Prostate gland (tissue), 2 donors: ENCODE data around the gene CDC42BPA. TPM values are rescaled to one million over a fixed set of nuclear protein-coding genes. Genes with fewer than 3 reads are reported as not detected.

ENCODE experiments used
- DNase-seq: peaks from one replicate; pipeline ENCODE4 v3.0.0-alpha.2; 2019; ENCODE audit warnings: low spot score
- H3K27ac ChIP-seq, 2 donors: fragments of 200-600 bp; sonication (generic); 2 replicates each; pipeline ENCODE4 v1.5.1; 2017 to 2019
- H3K27me3 ChIP-seq: fragments of 200-600 bp; sonication (generic); replicated peaks from 2 replicates; pipeline ENCODE4 v1.5.1; 2019; ENCODE audit not compliant: insufficient read depth
- H3K36me3 ChIP-seq, 2 donors: fragments of 200-600 bp; sonication (generic); 1 replicate in 1 of 2; 2 replicates in 1 of 2; pipeline versions ENCODE4 v1.5.1 to v1.8.1; 2017 to 2019
- H3K4me1 ChIP-seq: fragments of 200-600 bp; sonication (generic); replicated peaks from 2 replicates; pipeline ENCODE4 v1.5.1; 2019
- H3K4me3 ChIP-seq, 2 donors: fragments of 200-600 bp; sonication (generic); 2 replicates each; pipeline ENCODE4 v1.5.1; 2017 to 2019
- H3K9me3 ChIP-seq: fragments of 200-600 bp; sonication (generic); 2 replicates; pipeline ENCODE4 v1.5.1; 2017
- POLR2A ChIP-seq: fragments of 450-650 bp; IDR thresholded peaks from one replicate; pipeline ENCODE4 v1.6.1; 2016; ENCODE audit warnings: antibody characterized with exemption, mild to moderate bottlenecking
- POLR2AphosphoS5 ChIP-seq: sonication (generic); formaldehyde crosslinking; IDR thresholded peaks from one replicate; pipeline ENCODE4 v1.6.1; 2017; ENCODE audit warnings: antibody characterized with exemption
- WGBS: methylation state at CpG from one replicate; pipeline ENCODE4 v1.1.5; 2018; 5-methylcytosine and 5-hydroxymethylcytosine counted together
- intact Hi-C: fragments of 100-400 bp; cut with DNase I; formaldehyde crosslinking; loops from one replicate; pipeline ENCODE4 v1.14.2; 2022
- total RNA-seq, 2 donors: library from RNA; depleted of rRNA; stranded (reverse); fragments of >200 nt; gene quantifications; one replicate each; pipeline ENCODE4 v1.1.0, GENCODE V29; 2016
- TF ChIP-seq, protein P1 (sequence below), 4 experiments: fragments of 200-600 bp in 2 of 4; fragments of 450-650 bp in 2 of 4; sonication (generic) in 2 of 4; IDR thresholded peaks; 1 replicate in 3 of 4; 2 replicates in 1 of 4; pipeline ENCODE4 v1.5.1; 2016 to 2019; ENCODE audit warnings: antibody characterized with exemption in 4 of 4, mild to moderate bottlenecking in 2 of 4, moderate library complexity in 2 of 4

Gene CDC42BPA
- total RNA-seq, 2 donors from 2014 or later: 31.3 to 76.9 TPM

DNA sequence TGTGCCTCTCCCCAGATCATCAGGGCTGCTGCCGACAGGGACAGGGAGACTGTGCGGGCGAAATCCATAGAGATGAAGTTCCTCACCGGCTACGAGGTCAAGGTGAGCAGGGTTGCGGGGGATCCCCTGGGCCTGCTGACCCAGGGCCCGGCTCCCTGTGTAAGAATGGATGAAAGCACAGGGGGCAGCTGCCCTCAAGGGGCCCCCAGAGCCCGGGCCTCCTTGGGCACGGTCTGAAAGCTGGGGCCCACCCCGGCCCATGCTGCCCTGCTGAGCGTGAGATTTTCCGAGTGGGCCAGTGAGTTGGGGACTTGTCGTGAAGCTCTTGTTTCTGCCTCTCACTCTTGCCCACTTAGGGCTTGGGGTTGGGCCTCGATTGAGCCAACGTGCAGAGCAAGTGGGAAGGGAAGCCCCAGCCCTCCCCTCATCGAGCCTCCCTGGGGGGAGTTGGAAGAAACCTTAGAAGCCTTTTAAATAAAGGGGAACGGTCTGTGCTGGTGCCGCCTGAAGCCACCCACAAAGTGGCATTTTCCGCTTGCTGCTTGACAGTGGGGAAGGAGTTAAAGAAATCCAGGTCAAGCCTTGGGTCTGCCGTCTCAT, 333.0 kb downstream of the CDC42BPA start:
- intact Hi-C loops: loop anchor here (5.0 kb wide), 1 partner anchor 43 kb away; the partner anchor contains the start of gene COQ8A
- Histone ChIP-seq H3K27ac (no peak overlapping the region), H3K36me3 (peaks cover 0 to 7% of the 10 kb centered on the region in 2 donors), H3K27me3 (no peaks in the 10 kb centered on the region), H3K9me3 (no peaks in the 10 kb centered on the region), H3K4me3 (no peak overlapping the region), H3K4me1 (peaks cover 22% of the 10 kb centered on the region)
- 84% methylated on average over 20 of the region's 20 CpGs for WGBS
- DNase-seq: no peak
- TF ChIP-seq POLR2A (no peak), POLR2AphosphoS5 (no peak)
- TF ChIP-seq, protein P1, sequence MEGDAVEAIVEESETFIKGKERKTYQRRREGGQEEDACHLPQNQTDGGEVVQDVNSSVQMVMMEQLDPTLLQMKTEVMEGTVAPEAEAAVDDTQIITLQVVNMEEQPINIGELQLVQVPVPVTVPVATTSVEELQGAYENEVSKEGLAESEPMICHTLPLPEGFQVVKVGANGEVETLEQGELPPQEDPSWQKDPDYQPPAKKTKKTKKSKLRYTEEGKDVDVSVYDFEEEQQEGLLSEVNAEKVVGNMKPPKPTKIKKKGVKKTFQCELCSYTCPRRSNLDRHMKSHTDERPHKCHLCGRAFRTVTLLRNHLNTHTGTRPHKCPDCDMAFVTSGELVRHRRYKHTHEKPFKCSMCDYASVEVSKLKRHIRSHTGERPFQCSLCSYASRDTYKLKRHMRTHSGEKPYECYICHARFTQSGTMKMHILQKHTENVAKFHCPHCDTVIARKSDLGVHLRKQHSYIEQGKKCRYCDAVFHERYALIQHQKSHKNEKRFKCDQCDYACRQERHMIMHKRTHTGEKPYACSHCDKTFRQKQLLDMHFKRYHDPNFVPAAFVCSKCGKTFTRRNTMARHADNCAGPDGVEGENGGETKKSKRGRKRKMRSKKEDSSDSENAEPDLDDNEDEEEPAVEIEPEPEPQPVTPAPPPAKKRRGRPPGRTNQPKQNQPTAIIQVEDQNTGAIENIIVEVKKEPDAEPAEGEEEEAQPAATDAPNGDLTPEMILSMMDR (IDR thresholded peaks at IDR 0.05): no peak

DNA sequence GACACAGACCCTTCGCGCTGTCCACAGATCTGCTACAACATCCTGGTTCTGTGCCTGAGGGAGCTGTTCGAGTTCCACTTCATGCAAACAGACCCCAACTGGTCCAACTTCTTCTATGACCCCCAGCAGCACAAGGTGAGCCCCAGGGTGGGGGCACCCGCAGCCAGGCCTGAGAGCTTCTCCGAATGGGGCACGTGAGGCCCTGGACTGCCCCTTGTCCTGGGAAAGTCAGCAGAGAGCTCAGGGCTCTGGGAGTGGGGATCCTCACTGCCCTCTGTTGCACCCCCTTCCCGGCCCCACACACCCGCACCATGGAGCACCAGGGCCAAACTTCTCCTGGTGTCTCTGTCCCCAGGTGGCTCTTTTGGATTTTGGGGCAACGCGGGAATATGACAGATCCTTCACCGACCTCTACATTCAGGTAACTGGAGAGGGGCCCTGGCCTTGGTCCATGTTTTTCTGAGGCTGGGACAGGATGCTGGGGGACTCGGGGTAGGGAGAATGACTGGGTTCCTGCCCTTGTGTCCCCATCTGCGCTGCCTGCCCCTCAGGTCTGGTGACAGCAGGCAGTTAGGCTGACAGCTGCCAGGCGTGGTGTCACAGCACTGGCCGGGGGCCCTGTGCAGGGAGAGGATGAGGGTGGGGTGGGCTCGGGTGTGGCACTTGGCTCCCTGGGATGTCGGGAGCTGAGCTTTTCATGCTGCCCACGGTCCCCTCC, 333.6 kb downstream of the CDC42BPA start:
- TF ChIP-seq POLR2A: no peak
- TF ChIP-seq, protein P1 (IDR thresholded peaks at IDR 0.05): no peak
- no peak for DNase-seq
- Histone ChIP-seq H3K4me1 (peaks cover 19% of the 10 kb centered on the region), H3K4me3 (no peak overlapping the region), H3K36me3 (peaks cover 0 to 7% of the 10 kb centered on the region in 2 donors), H3K27me3 (no peaks in the 10 kb centered on the region), H3K27ac (no peak overlapping the region), H3K9me3 (no peaks in the 10 kb centered on the region)
- WGBS: 84% methylated on average over 18 of the region's 18 CpGs
- intact Hi-C loops: loop anchor here (5.0 kb wide), 1 partner anchor 42 kb away; the partner anchor contains the start of gene COQ8A

DNA sequence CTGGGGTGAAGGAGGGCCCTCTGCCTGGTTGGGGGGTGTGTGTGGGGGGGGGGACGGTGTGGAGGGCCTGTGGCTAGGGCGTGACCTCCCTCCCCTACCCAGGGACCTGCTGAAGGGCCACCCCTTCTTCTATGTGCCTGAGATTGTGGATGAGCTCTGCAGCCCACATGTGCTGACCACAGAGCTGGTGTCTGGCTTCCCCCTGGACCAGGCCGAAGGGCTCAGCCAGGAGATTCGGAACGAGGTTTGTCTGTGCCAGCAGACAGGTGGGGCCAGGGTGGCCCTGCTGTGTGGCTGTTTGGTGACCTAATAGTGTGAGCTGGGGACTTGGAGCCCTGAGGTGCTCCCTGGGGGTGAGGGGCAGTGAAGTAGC, 334.3 kb downstream of the CDC42BPA start:
- intact Hi-C loops: no loop called here
- TF ChIP-seq POLR2AphosphoS5 (no peak), POLR2A (no peak)
- TF ChIP-seq, protein P1 (IDR thresholded peaks at IDR 0.05): no peak
- no peaks in the 10 kb centered on the region for H3K27me3 ChIP-seq
- no peak overlapping the region for H3K4me3 ChIP-seq
- 76% methylated on average over 5 of the region's 5 CpGs for WGBS
- no peak for DNase-seq
- peaks cover 0 to 7% of the 10 kb centered on the region in 2 donors for H3K36me3 ChIP-seq
- peaks cover 12% of the 10 kb centered on the region for H3K4me1 ChIP-seq
- no peak overlapping the region for H3K27ac ChIP-seq
- no peaks in the 10 kb centered on the region for H3K9me3 ChIP-seq

DNA sequence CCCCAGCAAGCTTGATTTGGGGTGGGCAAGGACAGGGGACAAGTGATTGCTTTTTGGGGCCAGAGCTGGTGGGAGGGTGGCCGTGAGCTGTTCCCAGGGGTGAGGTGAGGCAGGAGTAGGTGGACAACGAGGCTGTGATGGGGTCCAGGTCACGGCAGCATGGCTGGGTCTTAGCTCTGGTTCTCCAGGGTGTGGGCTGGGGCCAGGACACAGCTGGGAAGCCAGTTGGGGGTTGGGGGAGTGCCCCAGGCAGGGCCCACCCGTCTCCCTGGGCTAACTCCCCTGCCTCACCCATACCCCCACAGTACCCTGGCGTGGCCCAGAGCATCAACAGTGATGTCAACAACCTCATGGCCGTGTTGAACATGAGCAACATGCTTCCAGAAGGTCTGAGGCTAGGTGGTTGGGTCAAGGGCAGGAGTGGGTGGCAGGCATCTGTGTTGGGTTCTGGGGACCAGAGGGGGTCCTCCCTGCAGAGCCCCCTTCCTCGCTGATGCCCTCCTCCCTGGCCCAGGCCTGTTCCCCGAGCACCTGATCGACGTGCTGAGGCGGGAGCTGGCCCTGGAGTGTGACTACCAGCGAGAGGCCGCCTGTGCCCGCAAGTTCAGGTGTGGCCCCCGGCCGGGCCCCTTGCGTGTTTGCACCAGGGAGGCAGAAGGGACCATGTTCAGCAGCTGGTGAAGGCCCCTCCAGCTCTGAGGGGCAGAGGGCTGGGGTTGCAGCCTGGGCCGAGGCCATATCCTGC, 334.9 kb downstream of the CDC42BPA start:
- H3K36me3 ChIP-seq: peaks cover 0 to 7% of the 10 kb centered on the region in 2 donors
- H3K9me3 ChIP-seq: no peaks in the 10 kb centered on the region
- TF ChIP-seq POLR2A (no peak), POLR2AphosphoS5 (no peak)
- TF ChIP-seq, protein P1 (IDR thresholded peaks at IDR 0.05): no peak
- no peak overlapping the region for H3K4me3 ChIP-seq
- 94% methylated on average over 17 of the region's 18 CpGs for WGBS
- H3K27ac ChIP-seq: no peak overlapping the region
- intact Hi-C loops: no loop called here
- H3K27me3 ChIP-seq: no peaks in the 10 kb centered on the region
- DNase-seq: no peak
- H3K4me1 ChIP-seq: peaks cover 10% of the 10 kb centered on the region
